SK-MEL-5 (cell line): ENCODE data around the gene APBA1. TPM values are rescaled to one million over a fixed set of nuclear protein-coding genes. Genes with fewer than 3 reads are reported as not detected.

ENCODE experiments used
- DNase-seq: peaks from one replicate; pipeline ENCODE4 v3.0.0-alpha.2; 2016; ENCODE audit warnings: low read depth, low spot score
- in situ Hi-C: cut with HindIII; loops from 2 replicates; pipeline ENCODE4 v1.10.0; 2016; ENCODE audit warnings: low sequenced_read_pairs, high pct_unique_total_duplicates, low pct_unique_long_range_greater_than_20kb
- total RNA-seq: library from RNA; depleted of rRNA; stranded (reverse); fragments of >200 nt; shearing (Covaris generic); gene quantifications from 2 replicates; pipeline ENCODE4 v1.2.3, GENCODE V29; 2014

The APBA1 gene
- total RNA-seq, 1 experiment from 2014 or later, result 1.0 TPM

- no peak for DNase-seq
- in situ Hi-C loops, result no loop called here
Observed at GRCh38 chr9:69671311-69671878, 776 bp downstream of the APBA1 start.

GRCh38 chr9:69667306-69667705 is 4.9 kb downstream of the APBA1 start:
- DNase-seq, result no peak
- in situ Hi-C loops, result no loop called here

- in situ Hi-C loops, result no loop called here
- no peak for DNase-seq
Observed at GRCh38 chr9:69660304-69660703, 11.9 kb downstream of the APBA1 start.

DNA sequence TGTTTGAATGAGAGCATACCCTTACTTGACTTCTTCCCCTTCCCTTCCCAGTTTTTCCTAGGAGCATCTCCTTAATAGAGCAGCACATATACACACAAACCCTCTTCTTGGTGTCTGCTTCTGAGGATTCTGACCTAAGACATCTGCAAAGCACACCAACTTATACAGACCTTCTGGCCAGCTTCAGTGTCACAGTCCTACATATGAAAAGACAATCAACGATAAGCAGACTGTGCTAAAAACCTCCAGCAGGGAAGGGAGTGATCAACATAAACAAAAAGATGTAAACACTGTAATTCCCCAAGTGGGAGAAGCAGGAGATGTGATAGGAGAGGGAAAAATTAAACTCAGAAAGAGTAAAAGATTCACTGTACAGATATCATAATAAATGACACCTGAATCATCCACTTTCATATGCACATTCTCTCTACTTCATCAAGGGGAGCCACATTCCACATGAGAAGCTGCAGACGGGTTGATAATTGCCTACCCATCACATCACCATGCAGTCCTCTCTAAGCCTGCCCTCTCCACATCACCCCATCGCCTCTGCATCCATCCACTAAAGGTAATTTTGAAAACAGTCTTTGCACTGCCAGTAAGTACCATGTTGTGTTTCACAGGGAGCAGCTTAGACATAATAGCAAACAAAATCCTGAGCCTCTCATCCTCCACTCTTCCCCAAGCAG is 13.0 kb downstream of the APBA1 start:
- DNase-seq, result no peak
- in situ Hi-C loops, result no loop called here

DNA sequence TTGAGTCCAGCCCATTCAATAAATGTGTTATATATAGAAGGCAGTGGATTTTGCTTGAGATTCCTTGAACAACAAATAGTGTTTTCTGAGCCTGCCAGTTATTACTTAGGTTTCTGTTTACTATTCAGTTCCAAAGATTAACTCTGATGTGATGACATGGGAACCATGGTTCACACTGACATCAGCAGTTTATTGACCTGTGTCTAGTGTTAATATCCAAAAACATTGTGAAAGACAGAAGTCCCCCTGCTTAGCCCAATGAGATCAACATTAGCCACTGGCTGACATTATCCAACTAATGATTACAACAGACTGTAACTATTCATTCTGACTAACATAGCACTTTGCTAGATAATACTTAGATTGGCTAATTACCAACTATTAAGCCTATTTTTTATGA is 14.9 kb downstream of the APBA1 start:
- DNase-seq, result no peak
- in situ Hi-C loops, result no loop called here

GRCh38 chr9:69655065-69655464 is 17.1 kb downstream of the APBA1 start:
- in situ Hi-C loops, result no loop called here
- DNase-seq, result no peak

- DNase-seq, result no peak
- in situ Hi-C loops, result no loop called here
Observed at GRCh38 chr9:69653261-69653660, 18.9 kb downstream of the APBA1 start.

DNA sequence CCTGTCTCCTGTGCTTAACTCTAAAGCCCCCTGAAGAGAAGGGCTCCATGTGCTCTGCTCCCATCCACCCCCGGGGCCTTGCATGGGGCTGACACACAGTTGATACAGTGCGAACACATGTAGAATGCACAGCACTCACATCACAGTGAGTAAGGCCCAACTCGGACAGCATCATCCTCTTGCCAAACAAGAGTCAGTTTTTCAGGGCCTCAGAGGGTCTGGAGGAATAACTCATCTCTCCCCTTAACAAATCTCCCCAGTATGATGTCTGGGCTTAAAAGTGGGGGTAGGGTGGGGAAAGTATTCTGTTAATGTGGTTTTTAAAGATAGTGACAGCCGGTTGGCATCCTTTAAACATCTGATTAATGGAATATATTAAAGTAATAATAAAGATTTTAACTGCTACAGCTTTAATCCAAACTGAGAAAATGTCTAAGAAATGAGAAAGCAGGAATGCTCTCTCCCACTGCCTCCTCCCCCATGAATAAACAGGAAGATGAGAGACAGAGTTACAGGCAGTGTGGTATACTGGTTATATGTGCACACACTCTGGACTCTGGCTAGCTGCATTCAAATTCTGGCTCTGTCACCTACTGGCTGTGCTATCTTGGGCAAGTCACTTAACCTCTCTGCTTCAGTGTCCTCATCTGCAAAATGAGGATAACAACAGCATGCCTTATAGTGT is 22.5 kb downstream of the APBA1 start:
- in situ Hi-C loops, result no loop called here
- DNase-seq, result no peak

DNA sequence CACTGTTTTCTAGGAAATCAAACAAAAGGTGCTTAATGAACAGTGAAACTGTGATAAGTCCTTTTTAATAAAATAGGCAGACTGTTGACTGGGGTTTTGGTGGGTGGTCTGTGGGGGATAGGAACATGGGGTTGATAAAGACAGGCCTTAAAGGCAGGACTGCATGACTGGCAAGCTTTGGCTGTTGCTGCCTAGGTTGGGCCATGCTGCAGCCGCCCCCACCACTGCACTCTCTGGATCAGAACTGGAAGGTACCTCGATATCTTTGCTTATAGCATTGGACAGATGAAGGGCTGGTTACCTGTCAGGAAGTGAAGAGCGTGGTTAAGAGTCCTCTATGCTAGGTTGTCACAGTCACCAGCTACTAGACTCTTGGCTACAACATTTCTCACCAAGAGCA is 24.4 kb downstream of the APBA1 start:
- DNase-seq, result no peak
- in situ Hi-C loops, result no loop called here

- no peak for DNase-seq
- in situ Hi-C loops, result no loop called here
Observed at GRCh38 chr9:69646810-69647209, 25.4 kb downstream of the APBA1 start.

- in situ Hi-C loops, result no loop called here
Observed at GRCh38 chr9:69645488-69645887, 26.7 kb downstream of the APBA1 start.

GRCh38 chr9:69643098-69643497 is 29.1 kb downstream of the APBA1 start:
- DNase-seq, result no peak
- in situ Hi-C loops, result no loop called here

More at GRCh38 chr9:69645488-69645887, 26.7 kb downstream of the APBA1 start:
- peak; percentile 27 for DNase-seq

- DNase-seq, result peak; percentile 7
- in situ Hi-C loops, result no loop called here
Observed at GRCh38 chr9:69637817-69638200, 34.4 kb downstream of the APBA1 start.

DNA sequence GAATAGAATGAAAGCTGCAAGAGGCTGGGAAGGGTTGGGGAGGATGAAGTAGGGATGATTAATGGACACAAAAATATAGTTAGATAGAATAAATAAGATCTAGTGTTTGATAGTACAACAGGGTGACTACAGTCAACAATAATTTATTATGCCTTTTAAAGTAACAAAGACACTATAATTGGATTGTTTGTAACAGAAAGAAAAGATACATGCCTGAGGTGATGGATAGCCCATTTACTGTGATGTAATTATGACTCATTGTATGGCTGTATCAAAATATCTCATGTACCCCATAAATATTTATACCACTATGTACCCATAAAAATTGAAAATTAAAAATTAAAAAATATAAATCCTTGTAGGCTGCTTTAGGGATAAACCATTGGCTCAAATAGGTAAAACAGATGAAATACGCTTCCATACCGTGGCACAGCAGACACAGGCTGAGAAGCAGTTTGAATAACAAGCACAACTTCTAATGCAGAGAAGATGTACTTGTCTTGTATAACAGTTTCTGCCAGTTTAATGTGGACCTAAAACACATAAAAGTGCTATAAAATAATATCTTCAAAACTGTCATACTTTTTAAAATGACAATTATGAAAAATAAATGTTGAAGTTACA is 34.9 kb downstream of the APBA1 start:
- no peak for DNase-seq
- in situ Hi-C loops, result no loop called here

GRCh38 chr9:69633716-69634115 is 38.5 kb downstream of the APBA1 start:
- in situ Hi-C loops, result no loop called here
- DNase-seq, result no peak

GRCh38 chr9:69632768-69633167 is 39.4 kb downstream of the APBA1 start:
- DNase-seq, result no peak

GRCh38 chr9:69627281-69627680 is 44.9 kb downstream of the APBA1 start:
- DNase-seq, result no peak
- in situ Hi-C loops, result no loop called here

More at GRCh38 chr9:69632768-69633167, 39.4 kb downstream of the APBA1 start:
- in situ Hi-C loops, result no loop called here

GRCh38 chr9:69623276-69623675 is 48.9 kb downstream of the APBA1 start:
- no peak for DNase-seq
- in situ Hi-C loops, result no loop called here

DNA sequence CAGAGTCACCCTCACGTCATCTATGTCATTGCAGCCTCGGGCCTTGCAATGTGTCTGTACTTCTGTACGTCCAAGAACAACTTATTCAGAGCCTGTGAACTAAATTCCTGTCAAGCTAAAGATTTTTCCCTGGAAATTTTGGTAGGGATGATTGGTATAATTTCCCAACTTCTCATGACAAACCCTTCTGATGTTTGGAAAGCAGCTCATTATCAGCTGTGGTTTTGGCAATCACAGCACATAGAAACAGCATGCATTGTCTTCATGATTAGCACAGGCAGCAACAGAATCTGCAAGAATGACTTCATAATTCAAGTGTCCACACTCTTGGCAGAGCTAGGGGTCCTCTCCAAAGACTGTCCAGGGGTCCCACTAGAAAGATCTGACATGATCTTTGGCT is 49.5 kb downstream of the APBA1 start:
- in situ Hi-C loops, result no loop called here
- no peak for DNase-seq
